ENCODE measurements around the gene CDH23. TPM values are rescaled to one million over a fixed set of nuclear protein-coding genes. Genes with fewer than 3 reads are reported as not detected.

CDH23 gene
- total and polyA plus RNA-seq, 9 of the 15 experiments (the other 6 are each of a cell fraction or from before 2014, with no cell fraction given) = 0.18 to 1.2 (median 0.47) TPM

DNA sequence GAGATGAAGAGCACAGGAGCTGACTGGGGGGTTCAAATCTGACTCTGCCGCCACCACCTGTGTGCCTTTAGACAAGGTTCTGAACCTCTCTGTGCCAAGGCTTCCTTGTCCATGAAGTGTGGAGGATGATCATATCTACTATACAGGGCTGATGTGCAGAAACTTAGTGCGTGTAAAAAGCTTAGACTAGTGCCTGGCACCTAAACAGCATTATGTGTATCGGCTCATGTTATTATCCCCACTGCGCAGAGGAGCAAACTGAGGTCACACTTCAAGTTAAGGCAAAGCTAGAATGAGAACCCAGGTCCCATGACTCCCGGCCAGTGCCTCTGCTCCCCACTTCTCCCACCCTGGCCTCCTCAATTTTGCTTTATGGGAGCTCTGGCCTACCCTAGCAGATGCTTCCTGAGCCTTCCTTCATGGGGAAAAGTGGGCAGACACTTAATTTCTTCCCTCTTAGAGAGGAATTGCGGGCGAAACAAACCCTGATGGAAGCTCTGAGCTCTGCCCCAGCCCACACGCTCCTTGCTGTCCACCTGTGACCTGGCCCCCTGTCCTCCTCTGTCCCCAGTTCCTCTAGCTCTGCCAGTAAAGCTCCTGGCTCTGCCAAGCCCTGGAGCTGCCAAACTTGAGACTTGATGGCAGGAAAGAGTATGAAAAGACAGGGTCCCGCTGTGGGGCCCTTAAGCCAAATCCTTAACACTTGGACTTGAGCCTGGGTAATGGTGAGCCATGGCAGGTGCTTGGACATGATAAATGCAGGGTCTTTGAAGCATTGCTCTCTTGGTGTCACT is 71.0 kb downstream of the CDH23 start:
- Histone ChIP-seq H3K9me3 (replicated peaks; ENCODE audit: control insufficient read depth, insufficient read depth, low read depth, low read length) (no peaks in the 10 kb centered on the region), H3K4me2 (ENCODE audit: insufficient read depth, low read length) (no peak overlapping the region), H3K36me3 (ENCODE audit: control insufficient read depth, insufficient read depth, low read length) (no peaks in the 10 kb centered on the region), H3K79me2 (ENCODE audit: control insufficient read depth, insufficient read depth, low read length) (no peaks in the 10 kb centered on the region), H3K27me3 (ENCODE audit: control insufficient read depth in 2 of 2, insufficient read depth in 2 of 2, low read length in 2 of 2) (peaks cover 35 to 72% of the 10 kb centered on the region in 2 experiments), H4K20me1 (replicated peaks; ENCODE audit: control insufficient read depth, insufficient read depth, low read length) (no peaks in the 10 kb centered on the region), H3K9me1 (ENCODE audit: control insufficient read depth, insufficient read depth, low read length) (no peaks in the 10 kb centered on the region), H3K27ac (ENCODE audit: extremely low read depth, low read depth, low read length) (no peak overlapping the region), H3K4me1 (replicated peaks in 1 of 2; ENCODE audit: control insufficient read depth in 2 of 2, insufficient read depth in 2 of 2, low read length in 2 of 2) (0 out of 5 replicates have a peak, but pooled peaks cover 0 to 5% of the 10 kb centered on the region in 2 experiments), H3K9ac (ENCODE audit: insufficient read depth in 1 of 2, low read depth in 2 of 2, low read length in 2 of 2) (no peak overlapping the region), H3K4me3 (no peak overlapping the region), H2AFZ (ENCODE audit: low read depth, low read length) (no peak overlapping the region)
- no TSS peak for BruUV-seq (replicated peaks)
- intact Hi-C loops (cut with micrococcal nuclease) = no loop called here
- DNase-seq (ENCODE audit: extremely low read depth in 1 of 4, low spot score in 3 of 4) (no peak), ATAC-seq (no peak), FAIRE-seq (no peak)
- in situ Hi-C loops (cut with MboI) = no loop called here
- 4% methylated on average over 9 of the region's 9 CpGs for WGBS (ENCODE audit: insufficient coverage, low coverage, missing lambda C conversion rate)
- peak; percentile 57; the same call in 1 of the 2 replicates for TF ChIP-seq BCOR (IDR thresholded peaks at IDR 0.05)
- TF ChIP-seq SUPT5H (IDR thresholded peaks at IDR 0.05) = no peak
- TF ChIP-seq RBM25 (IDR thresholded peaks at IDR 0.05; ENCODE audit: low read depth, low read length, severe bottlenecking) = peak; percentile 80
- no peak for TF ChIP-seq ZNF316 (IDR thresholded peaks at IDR 0.05)
- ChIA-PET POLR2A (interaction anchor here (0.5 to 1.4 kb wide), 6 partner anchors 8 to 150 kb away, joined by 3 to 6 read pairs (median 4); no protein-coding TSS in a partner anchor), CTCF (ENCODE audit: low intra/inter-chr PET ratio) (interaction anchor here (0.6 kb wide), 1 partner anchor 163 kb away, joined by 3 read pairs; no protein-coding TSS in a partner anchor)
